ENCODE measurements around the gene LANCL2. TPM values are rescaled to one million over a fixed set of nuclear protein-coding genes. Genes with fewer than 3 reads are reported as not detected.

LANCL2 gene
- total RNA-seq, 1 donor from 2014 or later: 29.2 TPM

- TF ChIP-seq CTCF (conservative IDR thresholded peaks at IDR 0.05; ENCODE audit: low read depth, low read length): no peak
- DNase-seq (ENCODE audit: low read depth): no peak
- no peak overlapping the region for H3K4me3 ChIP-seq (ENCODE audit: low read depth, low read length)
These were observed 28.6 kb upstream of the LANCL2 start for GRCh38 chr7:55336540-55336939.

- no peak for DNase-seq (ENCODE audit: low read depth)
- TF ChIP-seq CTCF (conservative IDR thresholded peaks at IDR 0.05; ENCODE audit: low read depth, low read length): no peak
- H3K4me3 ChIP-seq (ENCODE audit: low read depth, low read length): no peak overlapping the region
These were observed 25.8 kb upstream of the LANCL2 start for GRCh38 chr7:55339033-55340000.

- no peak overlapping the region for H3K4me3 ChIP-seq (ENCODE audit: low read depth, low read length)
- no peak for DNase-seq (ENCODE audit: low read depth)
- no peak for TF ChIP-seq CTCF (conservative IDR thresholded peaks at IDR 0.05; ENCODE audit: low read depth, low read length)
These were observed 22.8 kb upstream of the LANCL2 start for GRCh38 chr7:55342216-55342871.

- no peak for DNase-seq (ENCODE audit: low read depth)
- TF ChIP-seq CTCF (conservative IDR thresholded peaks at IDR 0.05; ENCODE audit: low read depth, low read length): no peak
- no peak overlapping the region for H3K4me3 ChIP-seq (ENCODE audit: low read depth, low read length)
These were observed 21.9 kb upstream of the LANCL2 start for GRCh38 chr7:55343002-55343781.

GRCh38 chr7:55343860-55344606, 21.1 kb upstream of the LANCL2 start:
- H3K4me3 ChIP-seq (ENCODE audit: low read depth, low read length): no peak overlapping the region
- no peak for TF ChIP-seq CTCF (conservative IDR thresholded peaks at IDR 0.05; ENCODE audit: low read depth, low read length)
- DNase-seq (ENCODE audit: low read depth): no peak

- TF ChIP-seq CTCF (conservative IDR thresholded peaks at IDR 0.05; ENCODE audit: low read depth, low read length): no peak
- no peak for DNase-seq (ENCODE audit: low read depth)
- H3K4me3 ChIP-seq (ENCODE audit: low read depth, low read length): no peak overlapping the region
These were observed 20.3 kb upstream of the LANCL2 start for GRCh38 chr7:55344840-55345239.
